ENCODE data around the gene TBX10. TPM values are rescaled to one million over a fixed set of nuclear protein-coding genes. Genes with fewer than 3 reads are reported as not detected.

TBX10 gene
- total and polyA plus RNA-seq, 2 of the 8 experiments (the other 6 are each of a cell fraction or from before 2014, with no cell fraction given), result 0.09 TPM; not detected in 1

DNA sequence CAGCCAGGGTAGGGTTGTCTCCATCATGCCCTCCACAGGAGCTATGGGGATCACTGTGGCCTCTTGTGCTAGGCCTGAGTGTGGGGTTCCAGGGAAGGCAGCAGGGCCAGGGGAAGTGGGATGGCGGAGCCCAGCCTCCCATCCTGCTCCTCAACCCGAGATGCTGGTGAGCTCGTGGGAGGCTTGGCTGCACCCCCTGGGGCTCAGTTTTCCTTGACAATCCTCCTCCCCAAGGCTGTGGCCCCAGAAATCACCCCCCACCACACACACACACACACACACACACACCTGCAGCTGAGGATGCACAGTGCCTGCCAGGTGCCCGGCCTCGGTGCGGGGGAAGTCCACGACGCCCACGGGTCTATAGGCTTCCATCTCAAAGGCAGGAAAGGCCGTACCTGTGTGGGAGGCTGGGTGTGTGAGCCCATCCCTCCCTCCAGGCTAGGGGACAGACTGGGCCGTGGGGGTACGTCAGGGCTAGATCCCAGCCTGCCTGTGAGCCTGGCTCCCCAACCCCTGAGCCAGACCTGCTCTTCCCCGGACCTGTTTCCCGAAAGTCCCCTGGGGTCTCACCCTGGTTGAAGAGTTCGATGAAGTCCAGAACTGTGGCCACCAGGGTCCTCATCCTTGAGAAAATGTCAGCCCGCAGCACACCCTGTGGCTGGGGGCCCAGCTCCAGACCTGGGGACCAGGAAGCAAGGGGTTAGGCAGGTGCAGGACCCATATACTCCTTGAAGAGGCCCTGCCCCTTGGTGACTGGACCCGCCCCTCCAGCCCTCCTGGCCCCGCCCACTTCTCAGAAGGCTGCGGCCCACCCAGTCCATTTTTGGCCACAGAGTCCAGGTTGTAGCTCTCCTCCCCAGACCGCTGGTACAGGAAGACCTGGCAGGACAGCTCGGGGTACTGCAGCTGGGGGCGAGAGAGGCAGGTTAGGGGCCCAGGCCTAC, 5.2 kb upstream of the TBX10 start (continued):
- TF ChIP-seq JUN (IDR thresholded peaks at IDR 0.05; ENCODE audit: low read depth, low read length), result no peak
- TF ChIP-seq TAF7 (optimal IDR thresholded peaks at IDR 0.05; ENCODE audit: borderline replicate concordance, low read depth, low read length), result no peak
- TF ChIP-seq, protein P1, sequence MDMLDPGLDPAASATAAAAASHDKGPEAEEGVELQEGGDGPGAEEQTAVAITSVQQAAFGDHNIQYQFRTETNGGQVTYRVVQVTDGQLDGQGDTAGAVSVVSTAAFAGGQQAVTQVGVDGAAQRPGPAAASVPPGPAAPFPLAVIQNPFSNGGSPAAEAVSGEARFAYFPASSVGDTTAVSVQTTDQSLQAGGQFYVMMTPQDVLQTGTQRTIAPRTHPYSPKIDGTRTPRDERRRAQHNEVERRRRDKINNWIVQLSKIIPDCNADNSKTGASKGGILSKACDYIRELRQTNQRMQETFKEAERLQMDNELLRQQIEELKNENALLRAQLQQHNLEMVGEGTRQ (IDR thresholded peaks at IDR 0.05; ENCODE audit: low read length), result no peak
- no peak for TF ChIP-seq RNF2 (IDR thresholded peaks at IDR 0.05; ENCODE audit: borderline replicate concordance, low read depth, low read length, missing control alignments, poor library complexity, severe bottlenecking)
- TF ChIP-seq PHF8 (conservative IDR thresholded peaks at IDR 0.05; ENCODE audit: low read depth, low read length), result no peak
